ENCODE results near the gene MYH8. TPM values are rescaled to one million over a fixed set of nuclear protein-coding genes. Genes with fewer than 3 reads are reported as not detected.

The MYH8 gene
- total and polyA plus RNA-seq, 2 of the 4 experiments (the other 2 are of a cell fraction) = not detected

- DNase-seq = no peak
- no TSS peak for BruUV-seq (replicated peaks)
- H2AFZ ChIP-seq (replicated peaks; ENCODE audit: low read length, poor library complexity) = no peak overlapping the region
- no peak overlapping the region for H3K4me3 ChIP-seq (ENCODE audit: insufficient read depth, low read depth, low read length)
- dilution Hi-C loops (cut with HindIII; ENCODE audit: low sequenced_read_pairs, unreplicated experiment) = no loop called here
- H3K56ac ChIP-seq (ENCODE audit: extremely low read depth, insufficient read depth, low read length) = no peak overlapping the region
- H2BK120ac ChIP-seq (ENCODE audit: low read depth, low read length) = no peak overlapping the region
- H4K20me1 ChIP-seq (ENCODE audit: insufficient read depth, low read length) = no peaks in the 10 kb centered on the region
- intact Hi-C loops (cut with micrococcal nuclease) = no loop called here
- H2BK15ac ChIP-seq (ENCODE audit: low read depth, low read length) = no peak overlapping the region
- H3K27me3 ChIP-seq (ENCODE audit: control insufficient read depth, insufficient read depth, low read length) = no peaks in the 10 kb centered on the region
- no peak overlapping the region for H2BK20ac ChIP-seq (ENCODE audit: low read depth, low read length)
- 60% methylated on average over 5 of the region's 9 CpGs; no CpG with 5 or more reads in 1 of the 2 experiments for WGBS, 2 experiments (ENCODE audit: extremely low coverage in 2 of 2, insufficient read length in 1 of 2)
- CTCF ChIA-PET = interaction anchor here (0.6 kb wide), 1 partner anchor 649 kb away, joined by 3 read pairs; no protein-coding TSS in a partner anchor
- no peaks in the 10 kb centered on the region for H3K36me3 ChIP-seq (ENCODE audit: control insufficient read depth, insufficient read depth, low read length)
- no peak overlapping the region for H4K5ac ChIP-seq (ENCODE audit: low read depth, low read length)
- H2AK5ac ChIP-seq (ENCODE audit: low read depth, low read length) = no peak overlapping the region
- no peaks in the 10 kb centered on the region for H3K79me1 ChIP-seq (ENCODE audit: low read depth in 1 of 2, low read length in 2 of 2)
- no peak overlapping the region for H3K4ac ChIP-seq (ENCODE audit: low read depth, low read length)
- no peak overlapping the region for H3K27ac ChIP-seq (ENCODE audit: insufficient read depth, low read length)
- no peak for TF ChIP-seq FOS (IDR thresholded peaks at IDR 0.05; ENCODE audit: low read depth, low read length)
- TF ChIP-seq POLR2A (IDR thresholded peaks at IDR 0.05; ENCODE audit: low read depth, low read length) = no peak
- no peak for TF ChIP-seq NFE2L2 (IDR thresholded peaks at IDR 0.05; ENCODE audit: low read depth, low read length)
- no peak for TF ChIP-seq BHLHE40 (IDR thresholded peaks at IDR 0.05; ENCODE audit: low read depth, low read length)
- no peak for TF ChIP-seq USF2 (IDR thresholded peaks at IDR 0.05; ENCODE audit: low read depth, low read length)
- no peaks in the 10 kb centered on the region for H3K9me3 ChIP-seq (ENCODE audit: control insufficient read depth, insufficient read depth, low read length)
- no peak overlapping the region for H4K8ac ChIP-seq (ENCODE audit: low read depth in 2 of 2, low read length in 2 of 2)
- in situ Hi-C loops (cut with MboI; ENCODE audit: low sequenced_read_pairs) = no loop called here
- no peaks in the 10 kb centered on the region for H3K4me1 ChIP-seq (ENCODE audit: control insufficient read depth, insufficient read depth, low read length)
- H4K91ac ChIP-seq (ENCODE audit: insufficient read depth, low read depth, low read length) = no peak overlapping the region
- no peak overlapping the region for H2BK5ac ChIP-seq (ENCODE audit: low read depth, low read length, poor library complexity, severe bottlenecking)
- POLR2A ChIA-PET (ENCODE audit: unreplicated experiment) = no interaction called here
- H3K18ac ChIP-seq (ENCODE audit: low read depth, low read length) = no peak overlapping the region
- no peak overlapping the region for H3K23ac ChIP-seq (ENCODE audit: low read depth, low read length)
- no peak overlapping the region for H3K9ac ChIP-seq (ENCODE audit: low read depth, low read length)
- H3K14ac ChIP-seq (replicated peaks; ENCODE audit: low read depth, low read length) = no peak overlapping the region
- H2AK9ac ChIP-seq (replicated peaks; ENCODE audit: low read depth, low read length, poor library complexity) = no peak overlapping the region
- ATAC-seq (ENCODE audit: low read depth) = no peak
- no peaks in the 10 kb centered on the region for H3K9me1 ChIP-seq (ENCODE audit: insufficient read depth, low read length)
- H3K4me2 ChIP-seq (ENCODE audit: low read depth, low read length) = no peak overlapping the region
Observed at GRCh38 chr17:10354651-10355050, 67.1 kb downstream of the MYH8 start.
